ENCODE results near the gene PROSER3. TPM values are rescaled to one million over a fixed set of nuclear protein-coding genes. Genes with fewer than 3 reads are reported as not detected.

Gene PROSER3
- total and polyA plus RNA-seq, 2 of the 13 experiments (the other 11 are each of a cell fraction or from before 2014, with no cell fraction given), result 5.1 to 5.7 TPM

DNA sequence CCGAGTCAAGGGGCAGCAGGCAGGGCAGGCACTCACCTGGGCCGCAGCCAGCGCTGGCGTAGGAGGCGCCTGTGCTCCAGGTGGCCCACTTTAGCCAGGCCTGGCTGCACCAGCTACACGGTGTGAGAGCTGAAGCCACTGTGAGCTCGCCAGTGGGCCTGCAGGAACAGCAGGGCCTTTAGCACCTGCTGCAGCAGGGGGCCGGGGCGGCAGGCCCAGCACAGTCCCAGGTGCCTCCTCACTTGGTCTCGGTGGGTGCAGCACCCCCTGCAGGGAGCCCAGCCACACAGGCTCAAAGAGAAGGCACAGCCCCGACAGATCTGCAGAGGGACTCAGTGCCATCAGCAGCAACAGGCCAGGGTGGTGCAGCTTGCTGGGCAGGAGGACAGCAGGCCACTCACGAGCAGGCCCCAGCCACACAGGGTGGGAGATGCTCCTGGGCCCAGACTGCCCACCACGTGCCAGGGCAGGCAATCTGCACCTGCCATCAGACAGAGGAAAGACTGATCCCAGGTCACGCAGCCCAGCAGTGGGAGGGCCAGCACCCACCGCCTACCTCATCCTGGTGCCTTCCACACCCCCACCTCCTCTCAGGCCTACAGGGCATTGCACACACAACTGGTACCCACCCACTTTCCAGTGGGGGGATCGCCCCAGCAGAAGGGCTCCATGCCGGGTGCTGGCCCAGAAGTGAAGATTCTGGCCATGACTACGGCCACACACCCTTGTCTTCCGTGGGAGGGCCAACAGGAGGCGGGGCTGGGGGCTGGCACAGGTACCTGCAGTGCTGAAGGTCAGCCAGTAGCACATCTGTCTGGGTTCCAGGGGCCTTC lies 33.2 kb downstream of the PROSER3 start (continued):
- TF ChIP-seq NONO (IDR thresholded peaks at IDR 0.05) (no peak), NONO (CRISPR knock-in tag; conservative IDR thresholded peaks at IDR 0.05) (peak; percentile 40; the same call in 1 of the 2 replicates), ZNF792 (CRISPR knock-in tag; IDR thresholded peaks at IDR 0.05) (no peak), ZNF101 (CRISPR knock-in tag; IDR thresholded peaks at IDR 0.05; ENCODE audit: borderline replicate concordance, low read depth) (no peak), HNRNPLL (IDR thresholded peaks at IDR 0.05; ENCODE audit: low read depth, low read length, poor library complexity, severe bottlenecking) (peak; percentile 14), ZFX (CRISPR knock-in tag; IDR thresholded peaks at IDR 0.05; ENCODE audit: low read depth) (peak; percentile 72), ZNF256 (CRISPR knock-in tag; conservative IDR thresholded peaks at IDR 0.05) (no peak), ZNF772 (CRISPR knock-in tag; IDR thresholded peaks at IDR 0.05) (peak; percentile 58; the same call in 1 of the 2 replicates), ZNF143 (CRISPR knock-in tag; IDR thresholded peaks at IDR 0.05) (peak; percentile 37; the same call in 1 of the 2 replicates), BHLHE40 (IDR thresholded peaks at IDR 0.05; ENCODE audit: low read length) (no peak), TBX2 (CRISPR knock-in tag; IDR thresholded peaks at IDR 0.05; ENCODE audit: borderline replicate concordance) (peak; percentile 49; the same call in 1 of the 2 replicates), ZNF615 (CRISPR knock-in tag; IDR thresholded peaks at IDR 0.05; ENCODE audit: borderline replicate concordance) (no peak), EED (CRISPR knock-in tag; IDR thresholded peaks at IDR 0.05) (0 out of 2 replicates have a peak, but pooled peaks have one; percentile 58), SALL1 (CRISPR knock-in tag; IDR thresholded peaks at IDR 0.05) (0 out of 2 replicates have a peak, but pooled peaks have one; percentile 26)
- TF ChIP-seq, protein P1, sequence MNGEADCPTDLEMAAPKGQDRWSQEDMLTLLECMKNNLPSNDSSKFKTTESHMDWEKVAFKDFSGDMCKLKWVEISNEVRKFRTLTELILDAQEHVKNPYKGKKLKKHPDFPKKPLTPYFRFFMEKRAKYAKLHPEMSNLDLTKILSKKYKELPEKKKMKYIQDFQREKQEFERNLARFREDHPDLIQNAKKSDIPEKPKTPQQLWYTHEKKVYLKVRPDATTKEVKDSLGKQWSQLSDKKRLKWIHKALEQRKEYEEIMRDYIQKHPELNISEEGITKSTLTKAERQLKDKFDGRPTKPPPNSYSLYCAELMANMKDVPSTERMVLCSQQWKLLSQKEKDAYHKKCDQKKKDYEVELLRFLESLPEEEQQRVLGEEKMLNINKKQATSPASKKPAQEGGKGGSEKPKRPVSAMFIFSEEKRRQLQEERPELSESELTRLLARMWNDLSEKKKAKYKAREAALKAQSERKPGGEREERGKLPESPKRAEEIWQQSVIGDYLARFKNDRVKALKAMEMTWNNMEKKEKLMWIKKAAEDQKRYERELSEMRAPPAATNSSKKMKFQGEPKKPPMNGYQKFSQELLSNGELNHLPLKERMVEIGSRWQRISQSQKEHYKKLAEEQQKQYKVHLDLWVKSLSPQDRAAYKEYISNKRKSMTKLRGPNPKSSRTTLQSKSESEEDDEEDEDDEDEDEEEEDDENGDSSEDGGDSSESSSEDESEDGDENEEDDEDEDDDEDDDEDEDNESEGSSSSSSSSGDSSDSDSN (CRISPR knock-in tag; IDR thresholded peaks at IDR 0.05), result peak; percentile 71
- TF ChIP-seq, protein P2, sequence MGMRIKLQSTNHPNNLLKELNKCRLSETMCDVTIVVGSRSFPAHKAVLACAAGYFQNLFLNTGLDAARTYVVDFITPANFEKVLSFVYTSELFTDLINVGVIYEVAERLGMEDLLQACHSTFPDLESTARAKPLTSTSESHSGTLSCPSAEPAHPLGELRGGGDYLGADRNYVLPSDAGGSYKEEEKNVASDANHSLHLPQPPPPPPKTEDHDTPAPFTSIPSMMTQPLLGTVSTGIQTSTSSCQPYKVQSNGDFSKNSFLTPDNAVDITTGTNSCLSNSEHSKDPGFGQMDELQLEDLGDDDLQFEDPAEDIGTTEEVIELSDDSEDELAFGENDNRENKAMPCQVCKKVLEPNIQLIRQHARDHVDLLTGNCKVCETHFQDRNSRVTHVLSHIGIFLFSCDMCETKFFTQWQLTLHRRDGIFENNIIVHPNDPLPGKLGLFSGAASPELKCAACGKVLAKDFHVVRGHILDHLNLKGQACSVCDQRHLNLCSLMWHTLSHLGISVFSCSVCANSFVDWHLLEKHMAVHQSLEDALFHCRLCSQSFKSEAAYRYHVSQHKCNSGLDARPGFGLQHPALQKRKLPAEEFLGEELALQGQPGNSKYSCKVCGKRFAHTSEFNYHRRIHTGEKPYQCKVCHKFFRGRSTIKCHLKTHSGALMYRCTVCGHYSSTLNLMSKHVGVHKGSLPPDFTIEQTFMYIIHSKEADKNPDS (CRISPR knock-in tag; IDR thresholded peaks at IDR 0.05), result no peak
- TF ChIP-seq, protein P3, sequence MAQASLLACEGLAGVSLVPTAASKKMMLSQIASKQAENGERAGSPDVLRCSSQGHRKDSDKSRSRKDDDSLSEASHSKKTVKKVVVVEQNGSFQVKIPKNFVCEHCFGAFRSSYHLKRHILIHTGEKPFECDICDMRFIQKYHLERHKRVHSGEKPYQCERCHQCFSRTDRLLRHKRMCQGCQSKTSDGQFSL (CRISPR knock-in tag; IDR thresholded peaks at IDR 0.05), result no peak
- TF ChIP-seq, protein P4, sequence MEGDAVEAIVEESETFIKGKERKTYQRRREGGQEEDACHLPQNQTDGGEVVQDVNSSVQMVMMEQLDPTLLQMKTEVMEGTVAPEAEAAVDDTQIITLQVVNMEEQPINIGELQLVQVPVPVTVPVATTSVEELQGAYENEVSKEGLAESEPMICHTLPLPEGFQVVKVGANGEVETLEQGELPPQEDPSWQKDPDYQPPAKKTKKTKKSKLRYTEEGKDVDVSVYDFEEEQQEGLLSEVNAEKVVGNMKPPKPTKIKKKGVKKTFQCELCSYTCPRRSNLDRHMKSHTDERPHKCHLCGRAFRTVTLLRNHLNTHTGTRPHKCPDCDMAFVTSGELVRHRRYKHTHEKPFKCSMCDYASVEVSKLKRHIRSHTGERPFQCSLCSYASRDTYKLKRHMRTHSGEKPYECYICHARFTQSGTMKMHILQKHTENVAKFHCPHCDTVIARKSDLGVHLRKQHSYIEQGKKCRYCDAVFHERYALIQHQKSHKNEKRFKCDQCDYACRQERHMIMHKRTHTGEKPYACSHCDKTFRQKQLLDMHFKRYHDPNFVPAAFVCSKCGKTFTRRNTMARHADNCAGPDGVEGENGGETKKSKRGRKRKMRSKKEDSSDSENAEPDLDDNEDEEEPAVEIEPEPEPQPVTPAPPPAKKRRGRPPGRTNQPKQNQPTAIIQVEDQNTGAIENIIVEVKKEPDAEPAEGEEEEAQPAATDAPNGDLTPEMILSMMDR (CRISPR knock-in tag; IDR thresholded peaks at IDR 0.05), result peak; percentile 84
- TF ChIP-seq, protein P5, sequence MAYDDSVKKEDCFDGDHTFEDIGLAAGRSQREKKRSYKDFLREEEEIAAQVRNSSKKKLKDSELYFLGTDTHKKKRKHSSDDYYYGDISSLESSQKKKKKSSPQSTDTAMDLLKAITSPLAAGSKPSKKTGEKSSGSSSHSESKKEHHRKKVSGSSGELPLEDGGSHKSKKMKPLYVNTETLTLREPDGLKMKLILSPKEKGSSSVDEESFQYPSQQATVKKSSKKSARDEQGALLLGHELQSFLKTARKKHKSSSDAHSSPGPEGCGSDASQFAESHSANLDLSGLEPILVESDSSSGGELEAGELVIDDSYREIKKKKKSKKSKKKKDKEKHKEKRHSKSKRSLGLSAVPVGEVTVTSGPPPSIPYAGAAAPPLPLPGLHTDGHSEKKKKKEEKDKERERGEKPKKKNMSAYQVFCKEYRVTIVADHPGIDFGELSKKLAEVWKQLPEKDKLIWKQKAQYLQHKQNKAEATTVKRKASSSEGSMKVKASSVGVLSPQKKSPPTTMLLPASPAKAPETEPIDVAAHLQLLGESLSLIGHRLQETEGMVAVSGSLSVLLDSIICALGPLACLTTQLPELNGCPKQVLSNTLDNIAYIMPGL (CRISPR knock-in tag; IDR thresholded peaks at IDR 0.05; ENCODE audit: borderline replicate concordance in 1 of 2, low read depth in 1 of 2), result peak in 1 of 2 experiments; percentile 70; a peak in 2 of 4 replicates

Measured in HepG2 (cell line).